HepG2 (cell line): ENCODE data around the gene ZNF772. TPM values are rescaled to one million over a fixed set of nuclear protein-coding genes. Genes with fewer than 3 reads are reported as not detected.
"Not testable (repeated sequence)": the region's sequence is repeated elsewhere in the genome, so short reads cannot be mapped to it uniquely, and the experiment has no call there.

Experiments used
- ATF2 ChIP-seq: sonication (generic); formaldehyde crosslinking; IDR thresholded peaks from 2 replicates; pipeline ENCODE4 v1.4.0; 2020; ENCODE audit warnings: missing genetic modification reagents
- DR1 ChIP-seq: sonication (generic); formaldehyde crosslinking; IDR thresholded peaks from 2 replicates; pipeline ENCODE4 v1.8.0; 2021; ENCODE audit warnings: mild to moderate bottlenecking, missing genetic modification reagents, inconsistent platforms
- ETV5 ChIP-seq: IDR thresholded peaks from 2 replicates; pipeline ENCODE4 v1.6.1; 2018; ENCODE audit warnings: missing biosample characterization, missing genetic modification reagents, inconsistent platforms, borderline replicate concordance
- GABPB1 ChIP-seq: IDR thresholded peaks from 2 replicates; pipeline ENCODE4 v1.6.1; 2016; ENCODE audit warnings: mild to moderate bottlenecking, missing genetic modification reagents, moderate library complexity, missing compliant biosample characterization
- GATAD1 ChIP-seq: IDR thresholded peaks from 2 replicates; pipeline ENCODE4 v1.6.1; 2016; ENCODE audit warnings: missing genetic modification reagents, missing compliant biosample characterization
- GMEB1 ChIP-seq: sonication (generic); formaldehyde crosslinking; IDR thresholded peaks from 2 replicates; pipeline ENCODE4 v1.5.1; 2020; ENCODE audit warnings: missing genetic modification reagents, mild to moderate bottlenecking, borderline replicate concordance
- HDAC1 ChIP-seq: sonication (generic); formaldehyde crosslinking; IDR thresholded peaks from 2 replicates; pipeline ENCODE4 v1.5.1; 2020; ENCODE audit warnings: mild to moderate bottlenecking, missing genetic modification reagents
- IRF2 ChIP-seq: IDR thresholded peaks from 2 replicates; pipeline ENCODE4 v1.6.1; 2018; ENCODE audit warnings: missing genetic modification reagents, missing compliant biosample characterization
- KAT8 ChIP-seq: IDR thresholded peaks from 2 replicates; pipeline ENCODE4 v1.6.1; 2016; ENCODE audit warnings: missing genetic modification reagents, missing compliant biosample characterization
- MIER3 ChIP-seq: IDR thresholded peaks from 2 replicates; pipeline ENCODE4 v1.6.1; 2016; ENCODE audit warnings: missing compliant biosample characterization, borderline replicate concordance
- MXD4 ChIP-seq: IDR thresholded peaks from 2 replicates; pipeline ENCODE4 v1.6.1; 2016; ENCODE audit warnings: mild to moderate bottlenecking, missing biosample characterization, missing genetic modification reagents
- NR2C2 ChIP-seq: sonication (generic); formaldehyde crosslinking; IDR thresholded peaks from 2 replicates; pipeline ENCODE4 v1.4.0; 2020; ENCODE audit warnings: missing genetic modification reagents, mild to moderate bottlenecking, moderate library complexity, borderline replicate concordance
- PHF20 ChIP-seq: sonication (generic); formaldehyde crosslinking; IDR thresholded peaks from 2 replicates; pipeline ENCODE4 v1.5.0; 2020; ENCODE audit warnings: mild to moderate bottlenecking, missing genetic modification reagents
- RXRB ChIP-seq: IDR thresholded peaks from 2 replicates; pipeline ENCODE4 v1.6.1; 2016; ENCODE audit warnings: borderline replicate concordance, missing genetic modification reagents, missing compliant biosample characterization
- SIN3A ChIP-seq: IDR thresholded peaks from 2 replicates; pipeline ENCODE4 v1.6.1; 2011; ENCODE audit warnings: low read depth, mild to moderate bottlenecking, control low read depth, low read length, borderline replicate concordance
- SIN3B ChIP-seq: fragments of 150-350 bp; IDR thresholded peaks from 2 replicates; pipeline ENCODE4 v1.6.1; 2014; ENCODE audit warnings: low read length
- SOX5 ChIP-seq: IDR thresholded peaks from 2 replicates; pipeline ENCODE4 v1.6.1; 2016; ENCODE audit warnings: borderline replicate concordance
- SOX6 ChIP-seq, 2 experiments: fragments of 450-650 bp in 1 of 2; sonication (generic) in 1 of 2; formaldehyde crosslinking in 1 of 2; IDR thresholded peaks; 2 replicates each; pipeline versions ENCODE4 v1.4.0 to v1.6.1; 2017 to 2020; ENCODE audit warnings: antibody characterized with exemption in 1 of 2, mild to moderate bottlenecking in 1 of 2, missing genetic modification reagents in 1 of 2
- TFE3 ChIP-seq: IDR thresholded peaks from 2 replicates; pipeline ENCODE4 v1.6.1; 2016
- ZFX ChIP-seq: sonication (generic); formaldehyde crosslinking; IDR thresholded peaks from 2 replicates; pipeline ENCODE4 v1.4.0; 2020; ENCODE audit warnings: mild to moderate bottlenecking, low read depth, missing genetic modification reagents, moderate library complexity
- ZFY ChIP-seq: sonication (generic); formaldehyde crosslinking; IDR thresholded peaks from 2 replicates; pipeline ENCODE4 v1.4.0; 2020; ENCODE audit warnings: missing genetic modification reagents
- ZNF501 ChIP-seq: sonication (generic); formaldehyde crosslinking; IDR thresholded peaks from 2 replicates; pipeline ENCODE4 v1.5.1; 2020; ENCODE audit warnings: mild to moderate bottlenecking, moderate library complexity, missing genetic modification reagents
- ZNF580 ChIP-seq: IDR thresholded peaks from 2 replicates; pipeline ENCODE4 v1.6.1; 2016; ENCODE audit warnings: low read depth, borderline replicate concordance
- ZNF768 ChIP-seq: sonication (generic); formaldehyde crosslinking; IDR thresholded peaks from 2 replicates; pipeline ENCODE4 v1.4.0; 2020; ENCODE audit warnings: missing genetic modification reagents
- ZNF788 ChIP-seq: sonication (generic); formaldehyde crosslinking; IDR thresholded peaks from 2 replicates; pipeline ENCODE4 v1.5.0; 2020; ENCODE audit warnings: mild to moderate bottlenecking, missing genetic modification reagents, borderline replicate concordance
- polyA plus RNA-seq, 8 experiments: library from polyadenylated mRNA; depleted of rRNA in 3 of 8; stranded (reverse) in 7 of 8; unstranded in 1 of 8; fragments of >200 nt; fragmentation: Illumina TruSeq in 4 of 8; extraction: Trizol in 4 of 8; gene quantifications; 2 replicates each; pipeline versions ENCODE4 v1.2.1 to v1.2.3, GENCODE V29; 2011 to 2016; ENCODE audit warnings: low read depth in 4 of 8, missing spikeins in 1 of 8, mixed read lengths in 1 of 8; ENCODE audit not compliant: insufficient read depth in 1 of 8
- total RNA-seq, 5 experiments: library from RNA; depleted of rRNA; stranded (reverse); fragments of >200 nt; fragmentation: Illumina TruSeq; extraction: Trizol; gene quantifications; 2 replicates each; pipeline ENCODE4 v1.2.3, GENCODE V29; 2016; ENCODE audit warnings: low read depth in 1 of 5

ZNF772 gene
- total and polyA plus RNA-seq, 2 of the 13 experiments (the other 11 are each of a cell fraction or from before 2014, with no cell fraction given), result 3.1 to 17.2 TPM

- TF ChIP-seq ZNF580, result peak; percentile 57; the same call in 1 of the 2 replicates
- TF ChIP-seq ZNF501 (CRISPR knock-in tag), result peak; percentile 54; the same call in 1 of the 2 replicates
- peak; percentile 84 for TF ChIP-seq KAT8 (CRISPR knock-in tag)
- TF ChIP-seq ZNF768, result peak; percentile 61; the same call in 1 of the 2 replicates
- TF ChIP-seq GABPB1, result peak; percentile 99
- TF ChIP-seq SOX5 (CRISPR knock-in tag), result 0 out of 2 replicates have a peak, but pooled peaks have one; percentile 9
- TF ChIP-seq ZFX (CRISPR knock-in tag), result peak; percentile 66; the same call in 1 of the 2 replicates
- peak; percentile 59; the same call in 1 of the 2 replicates for TF ChIP-seq TFE3 (CRISPR knock-in tag)
- peak; percentile 56 for TF ChIP-seq ZNF788 (CRISPR knock-in tag)
- 0 out of 2 replicates have a peak, but pooled peaks have one; percentile 32 for TF ChIP-seq SIN3B
- peak; percentile 39; the same call in 1 of the 2 replicates for TF ChIP-seq HDAC1
- peak; percentile 54; the same call in 1 of the 2 replicates for TF ChIP-seq ATF2 (CRISPR knock-in tag)
- TF ChIP-seq NR2C2 (CRISPR knock-in tag), result peak; percentile 63; the same call in 1 of the 2 replicates
- peak; percentile 77; the same call in 1 of the 2 replicates for TF ChIP-seq MIER3
- peak; percentile 85 for TF ChIP-seq GATAD1 (CRISPR knock-in tag)
- not testable (repeated sequence) for TF ChIP-seq SOX6 (IDR thresholded peaks at IDR 0.05)
- TF ChIP-seq SOX6 (CRISPR knock-in tag; IDR thresholded peaks at IDR 0.05), result peak; percentile 27; the same call in 1 of the 2 replicates
- peak; percentile 90 for TF ChIP-seq IRF2
- TF ChIP-seq DR1 (CRISPR knock-in tag), result peak; percentile 32; the same call in 1 of the 2 replicates
- peak; percentile 61; the same call in 1 of the 2 replicates for TF ChIP-seq MXD4
- TF ChIP-seq RXRB, result peak; percentile 31; the same call in 1 of the 2 replicates
- TF ChIP-seq SIN3A, result peak; percentile 59; the same call in 1 of the 2 replicates
- TF ChIP-seq GMEB1, result peak; percentile 99
- peak; percentile 73 for TF ChIP-seq ZFY (CRISPR knock-in tag)
- TF ChIP-seq ETV5 (CRISPR knock-in tag), result peak; percentile 46; the same call in 1 of the 2 replicates
- peak; percentile 80 for TF ChIP-seq PHF20 (CRISPR knock-in tag)
Measured at GRCh38 chr19:57487477-57488298, 10.3 kb upstream of the ZNF772 start, which contains the start of gene ZNF419 (continued).
